Measurements from ENCODE around the gene LHFPL2. TPM values are rescaled to one million over a fixed set of nuclear protein-coding genes. Genes with fewer than 3 reads are reported as not detected.

LHFPL2 gene
- total and polyA plus RNA-seq, 9 of the 15 experiments (the other 6 are each of a cell fraction or from before 2014, with no cell fraction given): 1.0 to 6.6 (median 4.6) TPM

DNA sequence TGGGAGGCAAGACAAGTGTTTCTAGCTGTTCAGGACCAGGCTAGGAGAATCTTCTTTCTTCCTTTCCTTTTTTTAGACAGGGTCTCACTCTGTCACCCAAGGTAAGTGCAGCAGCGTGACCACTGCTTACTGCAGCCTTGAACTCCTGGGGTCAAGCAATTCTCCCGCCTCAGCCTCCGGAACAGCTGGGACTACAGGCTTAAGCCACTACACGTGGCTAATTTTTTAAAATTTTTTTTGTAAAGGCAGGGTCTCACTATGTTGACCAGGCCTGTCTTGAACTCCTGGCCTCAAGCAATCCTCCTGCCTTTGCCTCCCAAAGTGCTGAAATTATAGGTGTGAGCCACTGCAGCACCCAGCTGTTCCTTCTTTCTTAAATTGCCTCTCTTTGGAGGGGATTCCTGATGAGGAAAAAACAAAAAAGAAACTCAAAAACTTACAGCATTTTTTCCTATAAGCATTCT is 53.1 kb downstream of the LHFPL2 start:
- Histone ChIP-seq H3K4me3 (no peak overlapping the region), H3K27me3 (ENCODE audit: control insufficient read depth in 2 of 2, insufficient read depth in 2 of 2, low read length in 2 of 2) (no peaks in the 10 kb centered on the region), H4K20me1 (replicated peaks; ENCODE audit: control insufficient read depth, insufficient read depth, low read length) (no peaks in the 10 kb centered on the region), H3K36me3 (ENCODE audit: control insufficient read depth, insufficient read depth, low read length) (no peaks in the 10 kb centered on the region), H3K9me1 (ENCODE audit: control insufficient read depth, insufficient read depth, low read length) (no peaks in the 10 kb centered on the region), H3K9ac (ENCODE audit: insufficient read depth in 1 of 2, low read depth in 2 of 2, low read length in 2 of 2) (peak overlapping the region in 1 of 2 experiments; percentile 18; a peak in 1 of 4 replicates), H3K27ac (ENCODE audit: extremely low read depth, low read depth, low read length) (0 out of 3 replicates have a peak overlapping the region, but pooled peaks have one; percentile 27), H3K79me2 (ENCODE audit: control insufficient read depth, insufficient read depth, low read length) (no peaks in the 10 kb centered on the region), H3K9me3 (replicated peaks; ENCODE audit: control insufficient read depth, insufficient read depth, low read depth, low read length) (no peaks in the 10 kb centered on the region), H2AFZ (ENCODE audit: low read depth, low read length) (peak overlapping the region; percentile 70; the same call in 1 of the 2 replicates), H3K4me1 (replicated peaks in 1 of 2; ENCODE audit: control insufficient read depth in 2 of 2, insufficient read depth in 2 of 2, low read length in 2 of 2) (peaks cover 0 to 18% of the 10 kb centered on the region in 2 experiments; a peak in 3 of 5 replicates), H3K4me2 (ENCODE audit: insufficient read depth, low read length) (no peak overlapping the region)
- in situ Hi-C loops (cut with MboI) (no loop called here), intact Hi-C loops (cut with micrococcal nuclease) (no loop called here)
- FAIRE-seq: no peak
- no peak for DNase-seq (ENCODE audit: extremely low read depth in 1 of 4, low spot score in 3 of 4)
- BruUV-seq (replicated peaks): no TSS peak
- CTCF ChIA-PET (ENCODE audit: low intra/inter-chr PET ratio): no interaction called here
- 48% methylated on average over 4 of the region's 4 CpGs for WGBS (ENCODE audit: insufficient coverage, low coverage, missing lambda C conversion rate)
- no peak; the same call in 2 of the 3 replicates for ATAC-seq
- POLR2A ChIA-PET: interaction anchor here (0.6 to 0.9 kb wide), 2 partner anchors 18 to 235 kb away, joined by 3 read pairs; partner anchors contain the start of gene SCAMP1
- TF ChIP-seq PHTF2 (CRISPR knock-in tag; IDR thresholded peaks at IDR 0.05) (no peak), RBM39 (optimal IDR thresholded peaks at IDR 0.05; ENCODE audit: low read depth, low read length) (no peak), ZNF347 (CRISPR knock-in tag; IDR thresholded peaks at IDR 0.05; ENCODE audit: low read depth) (no peak), ZNF695 (CRISPR knock-in tag; IDR thresholded peaks at IDR 0.05) (no peak), ZFPM2 (CRISPR knock-in tag; IDR thresholded peaks at IDR 0.05) (no peak), SRSF3 (IDR thresholded peaks at IDR 0.05; ENCODE audit: insufficient read depth, low read length) (no peak), ZNF408 (CRISPR knock-in tag; IDR thresholded peaks at IDR 0.05; ENCODE audit: low read depth) (no peak), ZNF583 (CRISPR knock-in tag; IDR thresholded peaks at IDR 0.05) (no peak), SMAD3 (CRISPR knock-in tag; conservative IDR thresholded peaks at IDR 0.05) (no peak), MTA2 (IDR thresholded peaks at IDR 0.05; ENCODE audit: low read depth) (no peak)
- TF ChIP-seq, protein P1, sequence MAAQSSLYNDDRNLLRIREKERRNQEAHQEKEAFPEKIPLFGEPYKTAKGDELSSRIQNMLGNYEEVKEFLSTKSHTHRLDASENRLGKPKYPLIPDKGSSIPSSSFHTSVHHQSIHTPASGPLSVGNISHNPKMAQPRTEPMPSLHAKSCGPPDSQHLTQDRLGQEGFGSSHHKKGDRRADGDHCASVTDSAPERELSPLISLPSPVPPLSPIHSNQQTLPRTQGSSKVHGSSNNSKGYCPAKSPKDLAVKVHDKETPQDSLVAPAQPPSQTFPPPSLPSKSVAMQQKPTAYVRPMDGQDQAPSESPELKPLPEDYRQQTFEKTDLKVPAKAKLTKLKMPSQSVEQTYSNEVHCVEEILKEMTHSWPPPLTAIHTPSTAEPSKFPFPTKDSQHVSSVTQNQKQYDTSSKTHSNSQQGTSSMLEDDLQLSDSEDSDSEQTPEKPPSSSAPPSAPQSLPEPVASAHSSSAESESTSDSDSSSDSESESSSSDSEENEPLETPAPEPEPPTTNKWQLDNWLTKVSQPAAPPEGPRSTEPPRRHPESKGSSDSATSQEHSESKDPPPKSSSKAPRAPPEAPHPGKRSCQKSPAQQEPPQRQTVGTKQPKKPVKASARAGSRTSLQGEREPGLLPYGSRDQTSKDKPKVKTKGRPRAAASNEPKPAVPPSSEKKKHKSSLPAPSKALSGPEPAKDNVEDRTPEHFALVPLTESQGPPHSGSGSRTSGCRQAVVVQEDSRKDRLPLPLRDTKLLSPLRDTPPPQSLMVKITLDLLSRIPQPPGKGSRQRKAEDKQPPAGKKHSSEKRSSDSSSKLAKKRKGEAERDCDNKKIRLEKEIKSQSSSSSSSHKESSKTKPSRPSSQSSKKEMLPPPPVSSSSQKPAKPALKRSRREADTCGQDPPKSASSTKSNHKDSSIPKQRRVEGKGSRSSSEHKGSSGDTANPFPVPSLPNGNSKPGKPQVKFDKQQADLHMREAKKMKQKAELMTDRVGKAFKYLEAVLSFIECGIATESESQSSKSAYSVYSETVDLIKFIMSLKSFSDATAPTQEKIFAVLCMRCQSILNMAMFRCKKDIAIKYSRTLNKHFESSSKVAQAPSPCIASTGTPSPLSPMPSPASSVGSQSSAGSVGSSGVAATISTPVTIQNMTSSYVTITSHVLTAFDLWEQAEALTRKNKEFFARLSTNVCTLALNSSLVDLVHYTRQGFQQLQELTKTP (IDR thresholded peaks at IDR 0.05; ENCODE audit: low read depth in 1 of 2, partially characterized antibody in 2 of 2): no peak
- TF ChIP-seq, protein P2, sequence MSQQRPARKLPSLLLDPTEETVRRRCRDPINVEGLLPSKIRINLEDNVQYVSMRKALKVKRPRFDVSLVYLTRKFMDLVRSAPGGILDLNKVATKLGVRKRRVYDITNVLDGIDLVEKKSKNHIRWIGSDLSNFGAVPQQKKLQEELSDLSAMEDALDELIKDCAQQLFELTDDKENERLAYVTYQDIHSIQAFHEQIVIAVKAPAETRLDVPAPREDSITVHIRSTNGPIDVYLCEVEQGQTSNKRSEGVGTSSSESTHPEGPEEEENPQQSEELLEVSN (IDR thresholded peaks at IDR 0.05; ENCODE audit: borderline replicate concordance in 1 of 2, extremely low read depth in 1 of 2, insufficient read depth in 1 of 2, insufficient read length in 1 of 2, low read depth in 1 of 2, low read length in 1 of 2, poor library complexity in 1 of 2, severe bottlenecking in 1 of 2): peak in 1 of 2 experiments; percentile 34
- TF ChIP-seq, protein P3, sequence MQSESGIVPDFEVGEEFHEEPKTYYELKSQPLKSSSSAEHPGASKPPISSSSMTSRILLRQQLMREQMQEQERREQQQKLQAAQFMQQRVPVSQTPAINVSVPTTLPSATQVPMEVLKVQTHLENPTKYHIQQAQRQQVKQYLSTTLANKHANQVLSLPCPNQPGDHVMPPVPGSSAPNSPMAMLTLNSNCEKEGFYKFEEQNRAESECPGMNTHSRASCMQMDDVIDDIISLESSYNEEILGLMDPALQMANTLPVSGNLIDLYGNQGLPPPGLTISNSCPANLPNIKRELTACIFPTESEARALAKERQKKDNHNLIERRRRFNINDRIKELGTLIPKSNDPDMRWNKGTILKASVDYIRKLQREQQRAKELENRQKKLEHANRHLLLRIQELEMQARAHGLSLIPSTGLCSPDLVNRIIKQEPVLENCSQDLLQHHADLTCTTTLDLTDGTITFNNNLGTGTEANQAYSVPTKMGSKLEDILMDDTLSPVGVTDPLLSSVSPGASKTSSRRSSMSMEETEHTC (IDR thresholded peaks at IDR 0.05): no peak

All from K562 (cell line).